ENCODE measurements around the gene PGAM4.

The PGAM4 gene

GRCh38 chrX:77969538-77969937, at the start of gene PGAM4:
TSS of gene PGAM4 (minus strand) at chrX:77969638. CDS start at chrX:77969638, 0 bp downstream.
- Histone ChIP-seq H3K27me3 (ENCODE audit: control insufficient read depth in 5 of 5, insufficient read depth in 4 of 5, low read length in 5 of 5) (no peaks in the 10 kb centered on the region), H3K9ac (ENCODE audit: low read length in 5 of 5) (no peak within 1 kb of the TSS), H3K36me3 (ENCODE audit: control insufficient read depth in 5 of 5, insufficient read depth in 5 of 5, low read length in 5 of 5) (no peaks in the 10 kb centered on the region), H3K4me3 (ENCODE audit: low read depth in 1 of 5, low read length in 5 of 5) (no peak within 1 kb of the TSS), H3K4me1 (ENCODE audit: control insufficient read depth in 5 of 5, insufficient read depth in 5 of 5, low read length in 5 of 5) (no peaks in the 10 kb centered on the region), H3K9me3 (ENCODE audit: control insufficient read depth in 5 of 5, low read length in 5 of 5) (no peaks in the 10 kb centered on the region), H3K27ac (ENCODE audit: low read depth, low read length) (no peak within 1 kb of the TSS)

- H3K27me3 ChIP-seq (ENCODE audit: control insufficient read depth in 5 of 5, insufficient read depth in 4 of 5, low read length in 5 of 5) = no peaks in the 10 kb centered on the region
- H3K9me3 ChIP-seq (ENCODE audit: control insufficient read depth in 5 of 5, low read length in 5 of 5) = no peaks in the 10 kb centered on the region
- H3K4me3 ChIP-seq (ENCODE audit: low read depth in 1 of 5, low read length in 5 of 5) = no peak overlapping the region
- peaks cover 0 to 3% (median 0%) of the 10 kb centered on the region in 5 donors for H3K36me3 ChIP-seq (ENCODE audit: control insufficient read depth in 5 of 5, insufficient read depth in 5 of 5, low read length in 5 of 5)
- no peak overlapping the region for H3K27ac ChIP-seq (ENCODE audit: low read depth, low read length)
- no peaks in the 10 kb centered on the region for H3K4me1 ChIP-seq (ENCODE audit: control insufficient read depth in 5 of 5, insufficient read depth in 5 of 5, low read length in 5 of 5)
- no peak overlapping the region for H3K9ac ChIP-seq (ENCODE audit: low read length in 5 of 5)
Measured at GRCh38 chrX:78011846-78012245, 42.4 kb upstream of the PGAM4 start.

GRCh38 chrX:77979870-77980269, 10.4 kb upstream of the PGAM4 start:
- H3K36me3 ChIP-seq (ENCODE audit: control insufficient read depth in 5 of 5, insufficient read depth in 5 of 5, low read length in 5 of 5) = no peaks in the 10 kb centered on the region
- no peaks in the 10 kb centered on the region for H3K4me1 ChIP-seq (ENCODE audit: control insufficient read depth in 5 of 5, insufficient read depth in 5 of 5, low read length in 5 of 5)

GRCh38 chrX:77977518-77977917, 8.1 kb upstream of the PGAM4 start:
- Histone ChIP-seq H3K4me1 (ENCODE audit: control insufficient read depth in 5 of 5, insufficient read depth in 5 of 5, low read length in 5 of 5) (no peaks in the 10 kb centered on the region), H3K9ac (ENCODE audit: low read length in 5 of 5) (no peak overlapping the region), H3K27ac (ENCODE audit: low read depth, low read length) (no peak overlapping the region), H3K27me3 (ENCODE audit: control insufficient read depth in 5 of 5, insufficient read depth in 4 of 5, low read length in 5 of 5) (no peaks in the 10 kb centered on the region), H3K9me3 (ENCODE audit: control insufficient read depth in 5 of 5, low read length in 5 of 5) (no peaks in the 10 kb centered on the region), H3K36me3 (ENCODE audit: control insufficient read depth in 5 of 5, insufficient read depth in 5 of 5, low read length in 5 of 5) (no peaks in the 10 kb centered on the region), H3K4me3 (ENCODE audit: low read depth in 1 of 5, low read length in 5 of 5) (no peak overlapping the region)

More at GRCh38 chrX:77979870-77980269, 10.4 kb upstream of the PGAM4 start:
- H3K27ac ChIP-seq (ENCODE audit: low read depth, low read length) = no peak overlapping the region
- no peaks in the 10 kb centered on the region for H3K27me3 ChIP-seq (ENCODE audit: control insufficient read depth in 5 of 5, insufficient read depth in 4 of 5, low read length in 5 of 5)
- no peak overlapping the region for H3K9ac ChIP-seq (ENCODE audit: low read length in 5 of 5)
- no peak overlapping the region for H3K4me3 ChIP-seq (ENCODE audit: low read depth in 1 of 5, low read length in 5 of 5)
- no peaks in the 10 kb centered on the region for H3K9me3 ChIP-seq (ENCODE audit: control insufficient read depth in 5 of 5, low read length in 5 of 5)

- Histone ChIP-seq H3K36me3 (ENCODE audit: control insufficient read depth in 5 of 5, insufficient read depth in 5 of 5, low read length in 5 of 5) (no peaks in the 10 kb centered on the region), H3K9ac (ENCODE audit: low read length in 5 of 5) (no peak overlapping the region), H3K4me1 (ENCODE audit: control insufficient read depth in 5 of 5, insufficient read depth in 5 of 5, low read length in 5 of 5) (no peaks in the 10 kb centered on the region), H3K27ac (ENCODE audit: low read depth, low read length) (no peak overlapping the region), H3K27me3 (ENCODE audit: control insufficient read depth in 5 of 5, insufficient read depth in 4 of 5, low read length in 5 of 5) (no peaks in the 10 kb centered on the region), H3K4me3 (ENCODE audit: low read depth in 1 of 5, low read length in 5 of 5) (no peak overlapping the region), H3K9me3 (ENCODE audit: control insufficient read depth in 5 of 5, low read length in 5 of 5) (no peaks in the 10 kb centered on the region)
Measured at GRCh38 chrX:77977095-77977494, 7.7 kb upstream of the PGAM4 start.

GRCh38 chrX:77975755-77976154, 6.3 kb upstream of the PGAM4 start:
- H3K9ac ChIP-seq (ENCODE audit: low read length in 5 of 5) = no peak overlapping the region

GRCh38 chrX:77967631-77968030, 1.8 kb downstream of the PGAM4 start:
- H3K27ac ChIP-seq (ENCODE audit: low read depth, low read length) = no peak overlapping the region
- H3K36me3 ChIP-seq (ENCODE audit: control insufficient read depth in 5 of 5, insufficient read depth in 5 of 5, low read length in 5 of 5) = no peaks in the 10 kb centered on the region
- H3K9ac ChIP-seq (ENCODE audit: low read length in 5 of 5) = no peak overlapping the region
- H3K4me3 ChIP-seq (ENCODE audit: low read depth in 1 of 5, low read length in 5 of 5) = no peak overlapping the region
- H3K9me3 ChIP-seq (ENCODE audit: control insufficient read depth in 5 of 5, low read length in 5 of 5) = no peaks in the 10 kb centered on the region
- H3K4me1 ChIP-seq (ENCODE audit: control insufficient read depth in 5 of 5, insufficient read depth in 5 of 5, low read length in 5 of 5) = no peaks in the 10 kb centered on the region
- no peaks in the 10 kb centered on the region for H3K27me3 ChIP-seq (ENCODE audit: control insufficient read depth in 5 of 5, insufficient read depth in 4 of 5, low read length in 5 of 5)

More at GRCh38 chrX:77975755-77976154, 6.3 kb upstream of the PGAM4 start:
- Histone ChIP-seq H3K4me3 (ENCODE audit: low read depth in 1 of 5, low read length in 5 of 5) (no peak overlapping the region), H3K36me3 (ENCODE audit: control insufficient read depth in 5 of 5, insufficient read depth in 5 of 5, low read length in 5 of 5) (no peaks in the 10 kb centered on the region), H3K27ac (ENCODE audit: low read depth, low read length) (no peak overlapping the region), H3K9me3 (ENCODE audit: control insufficient read depth in 5 of 5, low read length in 5 of 5) (no peaks in the 10 kb centered on the region), H3K27me3 (ENCODE audit: control insufficient read depth in 5 of 5, insufficient read depth in 4 of 5, low read length in 5 of 5) (no peaks in the 10 kb centered on the region), H3K4me1 (ENCODE audit: control insufficient read depth in 5 of 5, insufficient read depth in 5 of 5, low read length in 5 of 5) (no peaks in the 10 kb centered on the region)

- Histone ChIP-seq H3K4me1 (ENCODE audit: control insufficient read depth in 5 of 5, insufficient read depth in 5 of 5, low read length in 5 of 5) (no peaks in the 10 kb centered on the region), H3K27me3 (ENCODE audit: control insufficient read depth in 5 of 5, insufficient read depth in 4 of 5, low read length in 5 of 5) (no peaks in the 10 kb centered on the region), H3K9ac (ENCODE audit: low read length in 5 of 5) (no peak overlapping the region), H3K27ac (ENCODE audit: low read depth, low read length) (no peak overlapping the region), H3K36me3 (ENCODE audit: control insufficient read depth in 5 of 5, insufficient read depth in 5 of 5, low read length in 5 of 5) (no peaks in the 10 kb centered on the region), H3K4me3 (ENCODE audit: low read depth in 1 of 5, low read length in 5 of 5) (no peak overlapping the region), H3K9me3 (ENCODE audit: control insufficient read depth in 5 of 5, low read length in 5 of 5) (no peaks in the 10 kb centered on the region)
Measured at GRCh38 chrX:77966361-77966760, 3.1 kb downstream of the PGAM4 start.

- peaks cover 0 to 8% (median 0%) of the 10 kb centered on the region in 5 donors for H3K9me3 ChIP-seq (ENCODE audit: control insufficient read depth in 5 of 5, low read length in 5 of 5)
- no peaks in the 10 kb centered on the region for H3K36me3 ChIP-seq (ENCODE audit: control insufficient read depth in 5 of 5, insufficient read depth in 5 of 5, low read length in 5 of 5)
- no peak overlapping the region for H3K4me3 ChIP-seq (ENCODE audit: low read depth in 1 of 5, low read length in 5 of 5)
- H3K27me3 ChIP-seq (ENCODE audit: control insufficient read depth in 5 of 5, insufficient read depth in 4 of 5, low read length in 5 of 5) = no peaks in the 10 kb centered on the region
- no peak overlapping the region for H3K27ac ChIP-seq (ENCODE audit: low read depth, low read length)
- no peaks in the 10 kb centered on the region for H3K4me1 ChIP-seq (ENCODE audit: control insufficient read depth in 5 of 5, insufficient read depth in 5 of 5, low read length in 5 of 5)
- no peak overlapping the region for H3K9ac ChIP-seq (ENCODE audit: low read length in 5 of 5)
Measured at GRCh38 chrX:77962068-77962902, 7.2 kb downstream of the PGAM4 start.

GRCh38 chrX:77961063-77961462, 8.4 kb downstream of the PGAM4 start:
- Histone ChIP-seq H3K27me3 (ENCODE audit: control insufficient read depth in 5 of 5, insufficient read depth in 4 of 5, low read length in 5 of 5) (no peaks in the 10 kb centered on the region), H3K4me3 (ENCODE audit: low read depth in 1 of 5, low read length in 5 of 5) (no peak overlapping the region), H3K4me1 (ENCODE audit: control insufficient read depth in 5 of 5, insufficient read depth in 5 of 5, low read length in 5 of 5) (no peaks in the 10 kb centered on the region), H3K9ac (ENCODE audit: low read length in 5 of 5) (no peak overlapping the region), H3K36me3 (ENCODE audit: control insufficient read depth in 5 of 5, insufficient read depth in 5 of 5, low read length in 5 of 5) (no peaks in the 10 kb centered on the region), H3K27ac (ENCODE audit: low read depth, low read length) (no peak overlapping the region), H3K9me3 (ENCODE audit: control insufficient read depth in 5 of 5, low read length in 5 of 5) (peaks cover 0 to 9% (median 0%) of the 10 kb centered on the region in 5 donors)
